Thoracic aorta (tissue), 2 donors: ENCODE measurements around the gene SLC34A1. TPM values are rescaled to one million over a fixed set of nuclear protein-coding genes. Genes with fewer than 3 reads are reported as not detected.
"Not testable (repeated sequence)": the region's sequence is repeated elsewhere in the genome, so short reads cannot be mapped to it uniquely, and the experiment has no call there.

ENCODE experiments used
- ATAC-seq: fragments of 150-250 bp; one replicate; pipeline ENCODE4 v1.8.0; 2017; ENCODE audit warnings: low read depth; ENCODE audit not compliant: insufficient number of reproducible peaks, low FRiP score
- DNase-seq: peaks from one replicate; pipeline ENCODE4 v3.0.0-alpha.2; 2020; ENCODE audit warnings: low spot score
- H3K27ac ChIP-seq, 2 donors: fragments of 200-600 bp; sonication (generic); 1 replicate in 1 of 2; 2 replicates in 1 of 2; pipeline ENCODE4 v1.5.1; 2016; ENCODE audit warnings: mild to moderate bottlenecking in 2 of 2, moderate library complexity in 2 of 2
- H3K27me3 ChIP-seq: fragments of 200-600 bp; sonication (generic); replicated peaks from 2 replicates; pipeline ENCODE4 v1.6.0; 2016; ENCODE audit warnings: mild to moderate bottlenecking; ENCODE audit not compliant: insufficient read depth
- H3K36me3 ChIP-seq: fragments of 200-600 bp; sonication (generic); one replicate; pipeline ENCODE4 v1.5.1; 2016
- H3K4me1 ChIP-seq, 2 donors: fragments of 200-600 bp; sonication (generic); 1 replicate in 1 of 2; 2 replicates in 1 of 2; pipeline versions ENCODE4 v1.5.1 to v1.6.0; 2016; ENCODE audit warnings: low read depth in 2 of 2, mild to moderate bottlenecking in 1 of 2; ENCODE audit not compliant: control insufficient read depth in 1 of 2
- H3K4me3 ChIP-seq: fragments of 200-600 bp; sonication (generic); 2 replicates; pipeline ENCODE4 v1.5.1; 2016; ENCODE audit warnings: mild to moderate bottlenecking
- H3K9me3 ChIP-seq: fragments of 200-600 bp; sonication (generic); 2 replicates; pipeline ENCODE4 v1.5.1; 2016
- total RNA-seq, 2 donors: library from RNA; depleted of rRNA; stranded (reverse); fragments of >200 nt; gene quantifications; one replicate each; pipeline versions ENCODE4 v1.1.0 to v1.2.3, GENCODE V29; 2016
- TF ChIP-seq, protein P1 (sequence below): fragments of 200-600 bp; sonication (generic); IDR thresholded peaks from one replicate; pipeline ENCODE4 v1.5.1; 2019; ENCODE audit warnings: antibody characterized with exemption

Gene SLC34A1
- total RNA-seq, 2 donors from 2014 or later = not detected

DNA sequence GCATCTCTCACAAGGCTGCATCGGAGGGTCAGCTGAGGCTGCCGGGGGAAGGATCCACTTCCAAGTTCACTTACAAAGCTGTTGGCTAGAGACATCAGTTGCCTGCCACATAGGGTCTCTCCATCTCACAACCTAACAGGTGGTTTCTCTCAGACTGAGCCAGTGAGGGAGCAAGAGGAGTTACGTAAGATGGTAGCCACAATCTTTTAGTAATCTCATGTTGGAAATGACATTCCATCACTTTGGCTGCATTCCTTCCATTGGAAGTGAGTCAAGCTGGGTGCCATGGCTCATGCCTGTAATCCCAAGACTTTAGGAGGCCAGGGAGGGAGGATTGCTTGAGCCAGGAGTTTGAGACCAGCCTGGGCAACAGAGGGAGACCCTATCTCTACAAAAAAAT lies 34.8 kb downstream of the SLC34A1 start:
- Histone ChIP-seq H3K27ac (no peak overlapping the region), H3K4me1 (no peaks in the 10 kb centered on the region), H3K27me3 (no peaks in the 10 kb centered on the region), H3K9me3 (no peaks in the 10 kb centered on the region), H3K36me3 (no peaks in the 10 kb centered on the region), H3K4me3 (no peak overlapping the region)
- no peak for ATAC-seq
- TF ChIP-seq, protein P1, sequence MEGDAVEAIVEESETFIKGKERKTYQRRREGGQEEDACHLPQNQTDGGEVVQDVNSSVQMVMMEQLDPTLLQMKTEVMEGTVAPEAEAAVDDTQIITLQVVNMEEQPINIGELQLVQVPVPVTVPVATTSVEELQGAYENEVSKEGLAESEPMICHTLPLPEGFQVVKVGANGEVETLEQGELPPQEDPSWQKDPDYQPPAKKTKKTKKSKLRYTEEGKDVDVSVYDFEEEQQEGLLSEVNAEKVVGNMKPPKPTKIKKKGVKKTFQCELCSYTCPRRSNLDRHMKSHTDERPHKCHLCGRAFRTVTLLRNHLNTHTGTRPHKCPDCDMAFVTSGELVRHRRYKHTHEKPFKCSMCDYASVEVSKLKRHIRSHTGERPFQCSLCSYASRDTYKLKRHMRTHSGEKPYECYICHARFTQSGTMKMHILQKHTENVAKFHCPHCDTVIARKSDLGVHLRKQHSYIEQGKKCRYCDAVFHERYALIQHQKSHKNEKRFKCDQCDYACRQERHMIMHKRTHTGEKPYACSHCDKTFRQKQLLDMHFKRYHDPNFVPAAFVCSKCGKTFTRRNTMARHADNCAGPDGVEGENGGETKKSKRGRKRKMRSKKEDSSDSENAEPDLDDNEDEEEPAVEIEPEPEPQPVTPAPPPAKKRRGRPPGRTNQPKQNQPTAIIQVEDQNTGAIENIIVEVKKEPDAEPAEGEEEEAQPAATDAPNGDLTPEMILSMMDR = no peak
- no peak for DNase-seq

DNA sequence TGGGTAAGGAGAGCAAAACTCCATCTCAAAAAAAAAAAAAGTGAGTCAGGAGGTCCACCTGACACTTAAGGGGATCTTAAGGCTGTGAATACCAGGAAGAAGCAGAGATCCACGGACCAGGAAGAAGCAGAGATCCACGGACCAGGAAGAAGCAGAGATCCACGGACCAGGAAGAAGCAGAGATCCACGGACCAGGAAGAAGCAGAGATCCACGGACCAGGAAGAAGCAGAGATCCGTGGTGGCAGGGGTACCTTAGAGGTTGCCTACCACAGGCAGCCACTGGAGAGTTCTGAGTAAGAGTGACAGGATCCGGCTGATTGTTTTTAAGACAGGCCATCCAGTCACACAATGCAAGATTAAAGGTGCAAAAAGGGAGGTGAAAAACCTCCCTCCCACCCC lies 36.2 kb downstream of the SLC34A1 start:
- ATAC-seq, DNase-seq, H3K36me3 ChIP-seq, H3K4me3 ChIP-seq, H3K9me3 ChIP-seq, H3K4me1 ChIP-seq, H3K27ac ChIP-seq, H3K27me3 ChIP-seq: not testable (repeated sequence)

DNA sequence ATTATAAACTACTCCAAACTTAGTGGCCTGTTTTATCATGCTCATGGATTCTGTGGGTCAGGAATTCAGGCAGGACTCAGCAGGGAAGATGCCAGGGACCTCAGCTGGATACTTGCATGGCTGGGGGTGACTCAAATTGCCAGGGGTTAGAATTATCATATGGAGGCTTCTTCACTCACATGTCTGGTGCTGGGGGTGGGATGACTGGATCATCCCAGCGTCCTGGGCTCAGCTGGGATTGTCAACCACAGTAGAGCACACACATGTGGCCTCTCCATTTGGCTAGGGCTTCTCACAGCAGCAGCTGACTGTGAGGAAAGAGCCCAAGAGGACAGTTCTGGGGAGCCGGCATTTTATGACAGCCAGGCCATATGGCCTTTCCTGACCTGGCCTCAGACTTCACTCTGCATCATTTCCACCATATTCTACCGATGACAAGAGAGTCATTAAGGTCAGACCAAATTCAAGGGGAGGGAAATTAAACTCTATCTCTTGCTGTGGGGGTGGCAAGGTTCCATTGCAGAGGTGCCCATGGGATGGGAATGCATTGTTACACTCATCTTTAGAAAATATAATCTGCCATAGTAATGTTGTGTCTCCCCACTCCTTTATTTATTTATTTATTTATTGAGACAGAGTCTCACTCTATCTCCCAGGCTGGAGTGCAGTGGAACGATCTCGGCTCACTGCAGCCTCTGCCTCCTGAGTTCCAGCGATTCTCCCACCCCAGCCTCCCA lies 37.0 kb downstream of the SLC34A1 start:
- Histone ChIP-seq H3K27me3 (no peaks in the 10 kb centered on the region), H3K36me3 (no peaks in the 10 kb centered on the region), H3K4me1 (peaks cover 6 to 8% of the 10 kb centered on the region in 2 donors), H3K9me3 (no peaks in the 10 kb centered on the region), H3K4me3 (no peak overlapping the region), H3K27ac (no peak overlapping the region)
- ATAC-seq (no peak), DNase-seq (no peak)
- TF ChIP-seq, protein P1 = no peak

DNA sequence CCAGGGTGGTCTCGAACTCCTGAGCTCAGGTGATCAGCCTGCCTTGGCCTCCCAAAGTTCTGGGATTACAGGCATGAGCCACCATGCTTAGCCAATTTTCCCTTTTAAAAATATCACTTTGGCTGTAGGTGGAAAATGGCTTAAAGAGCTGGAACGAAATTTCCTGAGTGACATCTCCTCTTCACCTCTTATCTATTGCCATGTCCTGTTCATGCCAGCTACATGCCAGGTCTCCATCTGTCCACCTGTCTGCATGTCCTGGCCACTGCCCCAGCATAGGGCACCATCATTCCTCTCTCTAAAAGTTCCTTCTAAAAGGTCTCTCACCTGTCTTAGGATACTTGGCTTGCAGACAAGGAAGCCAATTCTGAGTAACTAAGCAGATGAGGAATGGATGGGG lies 39.4 kb downstream of the SLC34A1 start:
- TF ChIP-seq, protein P1 = no peak
- no peaks in the 10 kb centered on the region for H3K9me3 ChIP-seq
- DNase-seq (no peak), ATAC-seq (no peak)
- no peak overlapping the region for H3K4me3 ChIP-seq
- H3K27me3 ChIP-seq = no peaks in the 10 kb centered on the region
- no peaks in the 10 kb centered on the region for H3K36me3 ChIP-seq
- H3K27ac ChIP-seq = no peak overlapping the region
- peaks cover 15 to 26% of the 10 kb centered on the region in 2 donors for H3K4me1 ChIP-seq

DNA sequence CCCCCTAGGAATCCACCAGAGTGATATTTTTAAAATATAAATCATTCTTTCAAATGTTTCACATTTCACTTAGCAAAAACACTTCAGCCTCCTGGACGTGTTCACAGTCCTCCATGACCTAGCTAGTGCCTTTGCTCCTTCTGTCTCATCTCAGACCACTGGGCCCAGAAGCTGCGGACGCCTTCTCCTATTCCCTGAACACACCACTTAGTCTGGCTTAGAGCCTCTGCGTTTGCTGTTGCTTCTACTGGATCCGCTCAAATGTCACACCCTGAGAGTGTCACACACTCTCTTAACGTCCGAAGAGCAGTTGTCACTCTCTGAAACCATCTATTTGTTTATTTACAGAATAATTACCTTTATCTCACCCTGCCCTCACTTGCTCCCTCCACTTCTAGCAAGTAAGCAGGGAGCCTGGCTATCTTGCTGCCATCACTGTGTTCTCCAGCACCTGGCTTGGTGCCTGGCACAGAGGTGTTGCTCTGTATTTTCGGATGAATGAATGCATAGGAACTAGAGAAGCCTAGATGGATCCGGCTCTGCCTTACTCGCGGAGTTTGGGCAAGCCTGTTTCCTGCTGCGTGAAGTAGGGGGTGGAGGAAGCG lies 41.1 kb downstream of the SLC34A1 start:
- Histone ChIP-seq H3K27me3 (no peaks in the 10 kb centered on the region), H3K9me3 (no peaks in the 10 kb centered on the region), H3K4me3 (peak overlapping the region; percentile 75), H3K4me1 (peaks cover 15 to 31% of the 10 kb centered on the region in 2 donors), H3K36me3 (peaks cover under 1% of the 10 kb centered on the region), H3K27ac (peak overlapping the region; percentile 87 to 93)
- TF ChIP-seq, protein P1 = no peak
- ATAC-seq (no peak), DNase-seq (no peak)
